Testis (tissue), 3 donors: ENCODE results near the gene NLGN1. TPM values are rescaled to one million over a fixed set of nuclear protein-coding genes. Genes with fewer than 3 reads are reported as not detected.

Experiments
- DNase-seq: peaks from one replicate; pipeline ENCODE4 v3.0.0-alpha.2; 2019
- H3K27ac ChIP-seq, 2 donors: fragments of 200-600 bp; sonication (generic); one replicate each; pipeline ENCODE4 v1.5.1; 2019
- H3K27me3 ChIP-seq: fragments of 200-600 bp; sonication (generic); one replicate; pipeline ENCODE4 v1.5.1; 2019
- H3K36me3 ChIP-seq: fragments of 200-600 bp; sonication (generic); one replicate; pipeline ENCODE4 v1.5.1; 2017; ENCODE audit warnings: low read depth; ENCODE audit errors: missing control alignments
- H3K4me1 ChIP-seq: fragments of 200-600 bp; sonication (generic); one replicate; pipeline ENCODE4 v1.5.1; 2019
- H3K4me3 ChIP-seq, 2 donors: fragments of 200-600 bp; sonication (generic); one replicate each; pipeline ENCODE4 v1.5.1; 2017 to 2019
- H3K9me3 ChIP-seq: fragments of 200-600 bp; sonication (generic); one replicate; pipeline ENCODE4 v1.5.1; 2017
- CTCF ChIP-seq, 3 experiments: fragments of 450-650 bp in 2 of 3; fragments of 200-600 bp in 1 of 3; sonication (generic) in 1 of 3; IDR thresholded peaks; one replicate each; pipeline ENCODE4 v1.5.1; 2016 to 2019; ENCODE audit warnings: antibody characterized with exemption in 3 of 3, mild to moderate bottlenecking in 2 of 3, moderate library complexity in 1 of 3
- POLR2A ChIP-seq: fragments of 450-650 bp; IDR thresholded peaks from one replicate; pipeline ENCODE4 v1.6.1; 2017; ENCODE audit warnings: antibody characterized with exemption, mild to moderate bottlenecking, moderate library complexity
- WGBS, 2 donors: methylation state at CpG; one replicate each; pipeline ENCODE4 v1.1.5; 2018; 5-methylcytosine and 5-hydroxymethylcytosine counted together
- intact Hi-C: fragments of 100-400 bp; cut with DNase I; formaldehyde crosslinking; loops from one replicate; pipeline ENCODE4 v1.15.1; 2023; ENCODE audit warnings: low total_unique reads
- polyA plus RNA-seq: library from polyadenylated mRNA; stranded (reverse); fragments of 350-450 nt; fragmentation: Illumina TruSeq; extraction: RNeasy Lipid Tissue Mini Kit (QIAGEN cat#74804); gene quantifications from one replicate; pipeline ENCODE4 v1.2.3, GENCODE V29; 2014; ENCODE audit warnings: low read depth, low replicate concordance; ENCODE audit not compliant: insufficient read depth
- total RNA-seq, 2 donors: library from RNA; depleted of rRNA; stranded (reverse); fragments of >200 nt; gene quantifications; one replicate each; pipeline ENCODE4 v1.2.3, GENCODE V29; 2016

NLGN1 gene
- total and polyA plus RNA-seq, 3 donors from 2014 or later: 10.6 to 19.2 (median 15.5) TPM

GRCh38 chr3:173744895-173745294 is 347.4 kb downstream of the NLGN1 start:
- intact Hi-C loops: no loop called here
- Histone ChIP-seq H3K36me3 (no peaks in the 10 kb centered on the region), H3K27me3 (no peaks in the 10 kb centered on the region), H3K4me3 (no peak overlapping the region), H3K4me1 (no peaks in the 10 kb centered on the region), H3K9me3 (no peaks in the 10 kb centered on the region), H3K27ac (no peak overlapping the region)
- no peak for DNase-seq
- no peak for TF ChIP-seq POLR2A
- TF ChIP-seq CTCF (IDR thresholded peaks at IDR 0.05): no peak
- WGBS, 2 donors: 90 to 91% methylated on average over 4 of the region's 4 CpGs

- Histone ChIP-seq H3K4me3 (no peak overlapping the region), H3K36me3 (no peaks in the 10 kb centered on the region), H3K27me3 (no peaks in the 10 kb centered on the region), H3K27ac (no peak overlapping the region), H3K4me1 (no peaks in the 10 kb centered on the region), H3K9me3 (no peaks in the 10 kb centered on the region)
- TF ChIP-seq CTCF (IDR thresholded peaks at IDR 0.05) (no peak), POLR2A (no peak)
- intact Hi-C loops: no loop called here
- no peak for DNase-seq
- 82 to 86% methylated on average over 4 of the region's 4 CpGs for WGBS, 2 donors
These were observed 348.6 kb downstream of the NLGN1 start for GRCh38 chr3:173745952-173746682.

- intact Hi-C loops: no loop called here
- WGBS, 2 donors: 87 to 91% methylated on average over 3 of the region's 3 CpGs
- Histone ChIP-seq H3K4me1 (no peaks in the 10 kb centered on the region), H3K9me3 (no peaks in the 10 kb centered on the region), H3K36me3 (no peaks in the 10 kb centered on the region), H3K4me3 (no peak overlapping the region), H3K27me3 (no peaks in the 10 kb centered on the region), H3K27ac (no peak overlapping the region)
- TF ChIP-seq CTCF (IDR thresholded peaks at IDR 0.05) (no peak), POLR2A (no peak)
- no peak for DNase-seq
These were observed 349.9 kb downstream of the NLGN1 start for GRCh38 chr3:173747427-173747826.

- H3K27me3 ChIP-seq: no peaks in the 10 kb centered on the region
- H3K9me3 ChIP-seq: no peaks in the 10 kb centered on the region
- H3K27ac ChIP-seq: no peak overlapping the region
- H3K36me3 ChIP-seq: no peaks in the 10 kb centered on the region
- TF ChIP-seq POLR2A: no peak
- TF ChIP-seq CTCF (IDR thresholded peaks at IDR 0.05): no peak
- intact Hi-C loops: no loop called here
- no peaks in the 10 kb centered on the region for H3K4me1 ChIP-seq
- WGBS, 2 donors: 92 to 95% methylated on average over 1 of the region's 1 CpG
- DNase-seq: no peak
- H3K4me3 ChIP-seq: no peak overlapping the region
These were observed 350.6 kb downstream of the NLGN1 start for GRCh38 chr3:173748105-173748504.

GRCh38 chr3:173750095-173750494 is 352.6 kb downstream of the NLGN1 start:
- DNase-seq: no peak
- H3K36me3 ChIP-seq: no peaks in the 10 kb centered on the region
- H3K27me3 ChIP-seq: no peaks in the 10 kb centered on the region
- H3K4me3 ChIP-seq: no peak overlapping the region
- no peak overlapping the region for H3K27ac ChIP-seq
- H3K4me1 ChIP-seq: no peaks in the 10 kb centered on the region
- H3K9me3 ChIP-seq: no peaks in the 10 kb centered on the region
- intact Hi-C loops: no loop called here
- 56 to 63% methylated on average over 2 of the region's 2 CpGs for WGBS, 2 donors
- TF ChIP-seq POLR2A (no peak), CTCF (IDR thresholded peaks at IDR 0.05) (no peak)
